K562 (cell line): ENCODE results near the gene APC2.

Experiments used
- CTCF ChIP-seq, 3 experiments: IDR thresholded peaks in 2 of 3; conservative IDR thresholded peaks in 1 of 3; 2 replicates each; pipeline ENCODE4 v1.5.1; 2011 to 2012; ENCODE audit warnings: low read length in 3 of 3, mild to moderate bottlenecking in 3 of 3, control low read depth in 2 of 3, improper control_type of control experiment in 1 of 3, inconsistent platforms in 1 of 3, low read depth in 1 of 3, mixed read lengths in 1 of 3, moderate library complexity in 1 of 3; ENCODE audit not compliant: insufficient read depth in 2 of 3
- E2F3 ChIP-seq: fragments of 250-450 bp; sonication (Bioruptor Pico); IDR thresholded peaks from 2 replicates; pipeline ENCODE4 v1.4.0; 2020; ENCODE audit warnings: mild to moderate bottlenecking
- E2F6 ChIP-seq, 2 experiments: IDR thresholded peaks; 2 replicates each; pipeline ENCODE4 v1.6.1; 2011; ENCODE audit warnings: borderline replicate concordance in 1 of 2, control low read depth in 1 of 2, low read depth in 1 of 2, low read length in 1 of 2, mild to moderate bottlenecking in 1 of 2, mixed read lengths in 1 of 2, moderate library complexity in 1 of 2; ENCODE audit not compliant: insufficient read depth in 1 of 2, insufficient read length in 1 of 2, poor library complexity in 1 of 2, severe bottlenecking in 1 of 2; ENCODE audit errors: extremely low read depth in 1 of 2
- HMG20A ChIP-seq: fragments of 450-650 bp; formaldehyde crosslinking; conservative IDR thresholded peaks from 2 replicates; pipeline ENCODE4 v1.4.0; 2020; ENCODE audit warnings: mild to moderate bottlenecking, mixed read lengths
- POLR2A ChIP-seq: fragments of 450-650 bp; conservative IDR thresholded peaks from 2 replicates; pipeline ENCODE4 v1.6.1; 2016
- SETDB1 ChIP-seq: IDR thresholded peaks from one replicate; pipeline ENCODE4 v1.6.1; 2012; ENCODE audit warnings: low read length, control low read depth, inconsistent platforms
- SIN3A ChIP-seq, 2 experiments: fragments of 150-350 bp in 1 of 2; IDR thresholded peaks; 2 replicates each; pipeline ENCODE4 v1.6.1; 2011 to 2016; ENCODE audit warnings: borderline replicate concordance in 2 of 2, low read depth in 2 of 2, low read length in 2 of 2, mild to moderate bottlenecking in 2 of 2, moderate library complexity in 2 of 2; ENCODE audit not compliant: control insufficient read depth in 1 of 2

- no peak for TF ChIP-seq POLR2A
- TF ChIP-seq E2F3 (CRISPR knock-in tag), result no peak
- no peak for TF ChIP-seq SETDB1
- TF ChIP-seq HMG20A (CRISPR knock-in tag), result no peak
- TF ChIP-seq SIN3A (IDR thresholded peaks at IDR 0.05; ENCODE audit: borderline replicate concordance in 2 of 2, control insufficient read depth in 1 of 2, low read depth in 2 of 2, low read length in 2 of 2), result no peak
- TF ChIP-seq E2F6 (IDR thresholded peaks at IDR 0.05; ENCODE audit: borderline replicate concordance in 1 of 2, extremely low read depth in 1 of 2, insufficient read depth in 1 of 2, insufficient read length in 1 of 2, low read depth in 1 of 2, low read length in 1 of 2, poor library complexity in 1 of 2, severe bottlenecking in 1 of 2), result no peak
- TF ChIP-seq CTCF (IDR thresholded peaks at IDR 0.05 in 2 of 3, conservative IDR thresholded peaks at IDR 0.05 in 1 of 3; ENCODE audit: insufficient read depth in 2 of 3, low read depth in 1 of 3, low read length in 3 of 3), result no peak
Observed at GRCh38 chr19:1511318-1512317, 61.7 kb downstream of the APC2 start.
